H1 (cell line): ENCODE measurements around the gene ADAMTS14. TPM values are rescaled to one million over a fixed set of nuclear protein-coding genes. Genes with fewer than 3 reads are reported as not detected.
"Not testable (repeated sequence)": the region's sequence is repeated elsewhere in the genome, so short reads cannot be mapped to it uniquely, and the experiment has no call there.

Experiments
- CTCF ChIA-PET: fragments of 300-600 bp; sonication (Branson Sonifier 250); formaldehyde crosslinking; loops from one replicate; lab custom pipeline; 2021; ENCODE audit not compliant: partially characterized antibody; lab: Charles Lee
- POLR2A ChIA-PET: fragments of 300-600 bp; sonication (Branson Sonifier 250); formaldehyde crosslinking; loops from one replicate; lab custom pipeline; 2021; ENCODE audit warnings: inconsistent platforms; ENCODE audit not compliant: partially characterized antibody; lab: Charles Lee
- DNase-seq, 2 experiments: peaks; one replicate each; pipeline versions ENCODE4 v3.0.0 to v3.0.0-alpha.2; 2010 to 2022; ENCODE audit warnings: low spot score in 2 of 2, low read depth in 1 of 2, mixed read lengths in 1 of 2
- FAIRE-seq: peaks from 2 replicates; lab custom pipeline; 2011; peaks lifted over from hg19 to GRCh38; lab: Jason Lieb, UNC
- H2AFZ ChIP-seq: 2 replicates; pipeline ENCODE4 v1.8.1; 2012; ENCODE audit warnings: low read length, inconsistent platforms
- H2AK5ac ChIP-seq: 2 replicates; pipeline ENCODE4 v1.6.1; 2013; ENCODE audit warnings: low read depth, low read length
- H2BK120ac ChIP-seq: replicated peaks from 2 replicates; pipeline ENCODE3; 2013; ENCODE audit warnings: low read depth, low read length, inconsistent platforms
- H2BK12ac ChIP-seq: 2 replicates; pipeline ENCODE4 v1.6.1; 2013; ENCODE audit warnings: low read depth, low read length
- H2BK15ac ChIP-seq: 2 replicates; pipeline ENCODE4 v1.6.1; 2013; ENCODE audit warnings: low read length
- H2BK20ac ChIP-seq: 2 replicates; pipeline ENCODE4 v1.6.1; 2013; ENCODE audit warnings: low read length
- H2BK5ac ChIP-seq: 2 replicates; pipeline ENCODE4 v1.6.1; 2013; ENCODE audit warnings: low read depth, low read length
- H3K14ac ChIP-seq: 2 replicates; pipeline ENCODE4 v1.6.1; 2013; ENCODE audit warnings: inconsistent platforms; ENCODE audit not compliant: insufficient read length
- H3K18ac ChIP-seq: 2 replicates; pipeline ENCODE4 v1.6.1; 2013; ENCODE audit warnings: low read length; ENCODE audit errors: extremely low read depth
- H3K23ac ChIP-seq: 2 replicates; pipeline ENCODE4 v1.6.1; 2013; ENCODE audit warnings: inconsistent platforms; ENCODE audit not compliant: insufficient read length
- H3K23me2 ChIP-seq: 2 replicates; pipeline ENCODE4 v1.6.1; 2013; ENCODE audit warnings: low read depth, low read length
- H3K27ac ChIP-seq: 2 replicates; pipeline ENCODE4 v1.6.1; 2011; ENCODE audit warnings: low read depth, low read length, inconsistent platforms
- H3K27me3 ChIP-seq, 4 experiments: replicated peaks in 1 of 4; 1 replicate in 1 of 4; 2 replicates in 3 of 4; pipeline versions ENCODE4 v1.6.1 to v1.8.1; 2011 to 2013; ENCODE audit warnings: low read length in 3 of 4, mild to moderate bottlenecking in 3 of 4, inconsistent platforms in 2 of 4, mixed read lengths in 2 of 4, moderate library complexity in 1 of 4; ENCODE audit not compliant: control insufficient read depth in 3 of 4, insufficient read depth in 3 of 4; ENCODE audit errors: extremely low read depth in 1 of 4
- H3K36me3 ChIP-seq, 4 experiments: 2 replicates each; pipeline versions ENCODE4 v1.6.1 to v1.8.1; 2011 to 2013; ENCODE audit warnings: mild to moderate bottlenecking in 4 of 4, low read length in 3 of 4, moderate library complexity in 2 of 4, control low read depth in 1 of 4, inconsistent platforms in 1 of 4; ENCODE audit not compliant: insufficient read depth in 4 of 4, control insufficient read depth in 2 of 4
- H3K4ac ChIP-seq: replicated peaks from 2 replicates; pipeline ENCODE3; 2013; ENCODE audit warnings: low read length, low read depth, mixed read lengths, inconsistent platforms; ENCODE audit not compliant: insufficient read length
- H3K4me1 ChIP-seq, 4 experiments: replicated peaks in 1 of 4; 1 replicate in 1 of 4; 2 replicates in 3 of 4; pipeline versions ENCODE4 v1.6.1 to v1.8.1; 2011 to 2013; ENCODE audit warnings: low read length in 3 of 4, inconsistent platforms in 2 of 4, mixed read lengths in 1 of 4; ENCODE audit not compliant: insufficient read depth in 4 of 4, control insufficient read depth in 3 of 4
- H3K4me2 ChIP-seq, 2 experiments: 2 replicates each; pipeline versions ENCODE4 v1.6.1 to v1.8.1; 2011 to 2013; ENCODE audit warnings: low read depth in 2 of 2, low read length in 2 of 2, control low read depth in 1 of 2, inconsistent platforms in 1 of 2, mild to moderate bottlenecking in 1 of 2; ENCODE audit not compliant: insufficient read depth in 1 of 2
- H3K4me3 ChIP-seq, 4 experiments: fragments of 200-600, 300-600 bp in 1 of 4; sonication (generic), shearing (Covaris generic), sonication (Bioruptor Twin) in 1 of 4; 2 replicates each; pipeline versions ENCODE4 v1.5.1 to v1.8.1; 2011 to 2016; ENCODE audit warnings: low read length in 4 of 4, low read depth in 3 of 4, control low read depth in 2 of 4, inconsistent platforms in 2 of 4, mild to moderate bottlenecking in 2 of 4, mixed read lengths in 1 of 4, moderate library complexity in 1 of 4; ENCODE audit not compliant: insufficient read depth in 2 of 4; ENCODE audit errors: extremely low read depth in 1 of 4
- H3K56ac ChIP-seq: replicated peaks from 2 replicates; pipeline ENCODE3; 2013; ENCODE audit warnings: low read depth, mild to moderate bottlenecking, mixed read lengths, low read length, inconsistent platforms; ENCODE audit not compliant: insufficient read length
- H3K79me1 ChIP-seq: 2 replicates; pipeline ENCODE4 v1.6.1; 2013; ENCODE audit warnings: low read depth, low read length, control low read depth
- H3K79me2 ChIP-seq, 2 experiments: 2 replicates each; pipeline versions ENCODE4 v1.6.1 to v1.8.1; 2012 to 2013; ENCODE audit warnings: low read length in 2 of 2, mild to moderate bottlenecking in 2 of 2, inconsistent platforms in 1 of 2; ENCODE audit not compliant: insufficient read depth in 2 of 2, control insufficient read depth in 1 of 2
- H3K9ac ChIP-seq, 4 experiments: replicated peaks in 1 of 4; 1 replicate in 1 of 4; 2 replicates in 3 of 4; pipeline versions ENCODE4 v1.6.1 to v1.8.1; 2011 to 2013; ENCODE audit warnings: low read depth in 3 of 4, low read length in 3 of 4, control low read depth in 2 of 4, mild to moderate bottlenecking in 2 of 4, moderate library complexity in 2 of 4, inconsistent platforms in 1 of 4; ENCODE audit errors: extremely low read depth in 1 of 4
- H3K9me3 ChIP-seq, 2 experiments: 2 replicates each; pipeline versions ENCODE4 v1.6.1 to v1.8.1; 2012 to 2013; ENCODE audit warnings: mild to moderate bottlenecking in 2 of 2, moderate library complexity in 2 of 2, control low read depth in 1 of 2, inconsistent platforms in 1 of 2, low read depth in 1 of 2, low read length in 1 of 2, mixed read lengths in 1 of 2; ENCODE audit not compliant: insufficient read depth in 2 of 2
- H4K20me1 ChIP-seq, 2 experiments: replicated peaks in 1 of 2; 2 replicates each; pipeline versions ENCODE3 to v1.8.1; 2011 to 2013; ENCODE audit warnings: inconsistent platforms in 2 of 2, low read length in 2 of 2, mild to moderate bottlenecking in 1 of 2; ENCODE audit not compliant: insufficient read depth in 2 of 2, control insufficient read depth in 1 of 2
- H4K5ac ChIP-seq: 2 replicates; pipeline ENCODE4 v1.6.1; 2013; ENCODE audit warnings: low read length, low read depth, mixed read lengths, inconsistent platforms; ENCODE audit not compliant: insufficient read length
- H4K8ac ChIP-seq: 2 replicates; pipeline ENCODE4 v1.8.0; 2013; ENCODE audit warnings: mild to moderate bottlenecking, moderate library complexity, low read length, inconsistent platforms; ENCODE audit not compliant: insufficient read depth; ENCODE audit errors: extremely low read depth
- H4K91ac ChIP-seq: replicated peaks from 2 replicates; pipeline ENCODE3; 2013; ENCODE audit warnings: low read length, mixed read lengths, inconsistent platforms; ENCODE audit not compliant: insufficient read length
- WGBS, 2 experiments: shearing (Covaris generic) in 1 of 2; methylation state at CpG; one replicate each; pipeline versions ENCODE4 v1.1.6 to v1.1.7; 2013 to 2015; ENCODE audit warnings: low lambda C conversion rate in 2 of 2, mixed read lengths in 2 of 2, inconsistent platforms in 1 of 2, low coverage in 1 of 2, missing lambda C conversion rate in 1 of 2; ENCODE audit not compliant: insufficient replicate concordance in 2 of 2, insufficient coverage in 1 of 2, insufficient read length in 1 of 2; ENCODE audit errors: extremely low coverage in 1 of 2, missing lambda C conversion rate in 1 of 2; 5-methylcytosine and 5-hydroxymethylcytosine counted together
- polyA plus RNA-seq, 7 experiments: library from polyadenylated mRNA; depleted of rRNA in 3 of 7; stranded (reverse) in 5 of 7; unstranded in 2 of 7; fragments of >200 nt in 5 of 7; fragments of 200-250 nt in 2 of 7; gene quantifications; 1 replicate in 5 of 7; 2 replicates in 1 of 7; 4 replicates in 1 of 7; pipeline versions ENCODE4 v1.2.1 to v1.2.3, GENCODE V29; 2011 to 2013; ENCODE audit warnings: missing spikeins in 2 of 7, mixed read lengths in 2 of 7
- total RNA-seq: library from RNA; stranded (reverse); fragmentation: NEBNext Ultra II Directional; extraction: Animal tissue kit (Norgen Biotek cat#: 25700); gene quantifications from 2 replicates; pipeline ENCODE4 v1.2.1, GENCODE V29; 2021

The ADAMTS14 gene
- total and polyA plus RNA-seq, 2 of the 8 experiments (the other 6 are each of a cell fraction or from before 2014, with no cell fraction given) = 2.0 to 2.3 TPM

GRCh38 chr10:70770516-70770915, 98.2 kb downstream of the ADAMTS14 start:
- H4K8ac ChIP-seq, H3K23me2 ChIP-seq, DNase-seq, H2BK15ac ChIP-seq, H2BK5ac ChIP-seq, H3K36me3 ChIP-seq, POLR2A ChIA-PET, H3K56ac ChIP-seq, H3K27me3 ChIP-seq, H4K5ac ChIP-seq, H3K18ac ChIP-seq, H4K20me1 ChIP-seq, H2BK20ac ChIP-seq, H3K23ac ChIP-seq, H3K4me2 ChIP-seq, FAIRE-seq, H2BK120ac ChIP-seq, H2AK5ac ChIP-seq, H3K79me1 ChIP-seq, H2AFZ ChIP-seq, H3K27ac ChIP-seq, H2BK12ac ChIP-seq, H3K79me2 ChIP-seq, H3K4ac ChIP-seq, H3K4me1 ChIP-seq, H4K91ac ChIP-seq, H3K14ac ChIP-seq, H3K4me3 ChIP-seq, H3K9ac ChIP-seq: not testable (repeated sequence)
- CTCF ChIA-PET = interaction anchor here (3.1 kb wide), 1 partner anchor 10 kb away, joined by 14 read pairs; no protein-coding TSS in a partner anchor
- peaks cover 8 to 12% of the 10 kb centered on the region in 2 experiments for H3K9me3 ChIP-seq
- WGBS, 2 experiments = 96% methylated on average over 7 of the region's 7 CpGs; no CpG with 5 or more reads in 1 of the 2 experiments
